PC-9 (cell line): Measurements from ENCODE around the gene ZMAT3. TPM values are rescaled to one million over a fixed set of nuclear protein-coding genes. Genes with fewer than 3 reads are reported as not detected.

Source experiments
- BruUV-seq: library from RNA; stranded (reverse); fragments of 400-500 nt; replicated peaks from 2 replicates; lab custom pipeline; 2021; lab: Mats Ljungman, UMichigan
- CTCF ChIA-PET: fragments of 300-600 bp; sonication (Branson Sonifier 250); formaldehyde crosslinking; loops from one replicate; lab custom pipeline; 2022; ENCODE audit warnings: antibody characterized with exemption; lab: Charles Lee
- POLR2A ChIA-PET: fragments of 300-600 bp; sonication (Branson Sonifier 250); formaldehyde crosslinking; loops from one replicate; lab custom pipeline; 2022; ENCODE audit warnings: antibody characterized with exemption; ENCODE audit not compliant: unreplicated experiment; lab: Charles Lee
- DNase-seq, 2 experiments: peaks; one replicate each; pipeline versions ENCODE4 v3.0.0 to v3.0.0-alpha.2; 2015 to 2022; ENCODE audit warnings: mixed read lengths in 1 of 2
- H2AFZ ChIP-seq: fragments of 200-600 bp; sonication (generic); 2 replicates; pipeline ENCODE4 v1.8.1; 2017; ENCODE audit warnings: antibody characterized with exemption
- H3F3A ChIP-seq: fragments of 200-600 bp; sonication (generic); 2 replicates; pipeline ENCODE4 v1.8.1; 2017; ENCODE audit warnings: antibody characterized with exemption, mild to moderate bottlenecking, low read depth; ENCODE audit not compliant: insufficient read depth
- H3K27ac ChIP-seq: fragments of 200-600 bp; sonication (generic); 2 replicates; pipeline ENCODE4 v1.6.1; 2016; ENCODE audit warnings: mixed run types
- H3K27me3 ChIP-seq: fragments of 200-600 bp; sonication (generic); 2 replicates; pipeline ENCODE4 v1.6.1; 2016; ENCODE audit warnings: low read depth, mixed run types; ENCODE audit not compliant: insufficient read depth
- H3K36me3 ChIP-seq: fragments of 200-600 bp; sonication (generic); 2 replicates; pipeline ENCODE4 v1.6.1; 2016; ENCODE audit warnings: low read depth, mixed run types
- H3K4me1 ChIP-seq: fragments of 200-600 bp; sonication (generic); replicated peaks from 2 replicates; pipeline ENCODE4 v1.6.1; 2016; ENCODE audit warnings: mixed run types; ENCODE audit not compliant: insufficient read depth
- H3K4me2 ChIP-seq: fragments of 200-600 bp; sonication (generic); 2 replicates; pipeline ENCODE4 v1.6.1; 2017; ENCODE audit warnings: mixed run types
- H3K4me3 ChIP-seq: fragments of 200-600 bp; sonication (generic); 2 replicates; pipeline ENCODE4 v1.6.1; 2016; ENCODE audit warnings: mixed run types
- H3K79me2 ChIP-seq: fragments of 200-600 bp; sonication (generic); 2 replicates; pipeline ENCODE4 v1.6.1; 2017; ENCODE audit warnings: low read depth, mixed run types
- H3K9me2 ChIP-seq: fragments of 200-600 bp; sonication (generic); 2 replicates; pipeline ENCODE4 v1.8.1; 2017; ENCODE audit warnings: mild to moderate bottlenecking; ENCODE audit not compliant: insufficient read depth
- H3K9me3 ChIP-seq: fragments of 200-600 bp; sonication (generic); 2 replicates; pipeline ENCODE4 v1.8.1; 2016; ENCODE audit warnings: low read depth; ENCODE audit not compliant: insufficient read depth
- H4K20me1 ChIP-seq: fragments of 200-600 bp; sonication (generic); 2 replicates; pipeline ENCODE4 v1.8.1; 2017; ENCODE audit not compliant: insufficient read depth
- CTCF ChIP-seq: fragments of 200-600 bp; sonication (generic); conservative IDR thresholded peaks from 2 replicates; pipeline ENCODE4 v1.6.1; 2017; ENCODE audit warnings: mixed run types, antibody characterized with exemption, mild to moderate bottlenecking, moderate library complexity
- EZH2 ChIP-seq: fragments of 200-600 bp; sonication (generic); IDR thresholded peaks from 2 replicates; pipeline ENCODE4 v1.8.0; 2017; ENCODE audit warnings: antibody characterized with exemption, low read depth
- intact Hi-C: fragments of 100-400 bp; cut with micrococcal nuclease; formaldehyde crosslinking; loops from one replicate; pipeline ENCODE4 v1.10.0; 2022; ENCODE audit not compliant: unreplicated experiment
- total RNA-seq: library from RNA; stranded (reverse); gene quantifications from 2 replicates; pipeline ENCODE4 v1.2.3, GENCODE V29; 2021

Gene ZMAT3
- total RNA-seq, 1 experiment from 2014 or later, result 5.9 TPM

- Histone ChIP-seq H3K4me1 (peaks cover 7% of the 10 kb centered on the region; the same call in 1 of the 2 replicates), H3K4me2 (peak overlapping the region; percentile 12; the same call in 1 of the 2 replicates), H3K27me3 (no peaks in the 10 kb centered on the region), H2AFZ (no peak overlapping the region), H3K79me2 (no peaks in the 10 kb centered on the region), H3K9me2 (no peaks in the 10 kb centered on the region; the same call in 1 of the 2 replicates), H3K9me3 (0 out of 2 replicates have a peak, but pooled peaks cover 2% of the 10 kb centered on the region), H3K36me3 (no peaks in the 10 kb centered on the region), H4K20me1 (no peaks in the 10 kb centered on the region), H3F3A (no peaks in the 10 kb centered on the region), H3K27ac (no peak overlapping the region), H3K4me3 (no peak overlapping the region)
- DNase-seq, result peak in 1 of 2 experiments; percentile 89
- intact Hi-C loops, result no loop called here
- ChIA-PET CTCF (interaction anchor here (0.9 kb wide), 1 partner anchor 39 kb away, joined by 3 read pairs; no protein-coding TSS in a partner anchor), POLR2A (no interaction called here)
- BruUV-seq, result no TSS peak
- TF ChIP-seq EZH2, result no peak
- TF ChIP-seq CTCF, result no peak
Measured at GRCh38 chr3:179029096-179029495, 42.5 kb downstream of the ZMAT3 start.

- Histone ChIP-seq H3K27me3 (no peaks in the 10 kb centered on the region), H3K4me1 (peaks cover 7% of the 10 kb centered on the region; the same call in 1 of the 2 replicates), H3K9me3 (no peaks in the 10 kb centered on the region), H2AFZ (no peak overlapping the region), H3K36me3 (no peaks in the 10 kb centered on the region), H4K20me1 (no peaks in the 10 kb centered on the region), H3K9me2 (no peaks in the 10 kb centered on the region), H3K4me3 (no peak overlapping the region), H3K4me2 (no peak overlapping the region), H3K79me2 (no peaks in the 10 kb centered on the region), H3F3A (no peaks in the 10 kb centered on the region), H3K27ac (no peak overlapping the region)
- no peak for DNase-seq
- CTCF ChIA-PET, result interaction anchor here (0.9 kb wide), 1 partner anchor 40 kb away, joined by 3 read pairs; no protein-coding TSS in a partner anchor
- BruUV-seq, result no TSS peak
- no peak for TF ChIP-seq CTCF
- no peak for TF ChIP-seq EZH2
- intact Hi-C loops, result no loop called here
- POLR2A ChIA-PET, result no interaction called here
Measured at GRCh38 chr3:179028408-179028807, 43.2 kb downstream of the ZMAT3 start.

GRCh38 chr3:179027326-179027900 lies 44.2 kb downstream of the ZMAT3 start:
- intact Hi-C loops, result no loop called here
- no peak for DNase-seq
- H3F3A ChIP-seq, result no peaks in the 10 kb centered on the region
- H2AFZ ChIP-seq, result no peak overlapping the region
- CTCF ChIA-PET, result interaction anchor here (0.6 kb wide), 2 partner anchors 113 to 294 kb away, joined by 3 read pairs; no protein-coding TSS in a partner anchor
- H3K79me2 ChIP-seq, result no peaks in the 10 kb centered on the region
- TF ChIP-seq EZH2 (no peak), CTCF (no peak)
- POLR2A ChIA-PET, result no interaction called here
- no peak overlapping the region for H3K4me3 ChIP-seq
- no peaks in the 10 kb centered on the region for H4K20me1 ChIP-seq
- H3K9me2 ChIP-seq, result no peaks in the 10 kb centered on the region
- H3K36me3 ChIP-seq, result no peaks in the 10 kb centered on the region
- H3K4me1 ChIP-seq, result peaks cover 7% of the 10 kb centered on the region; the same call in 1 of the 2 replicates
- no peaks in the 10 kb centered on the region for H3K27me3 ChIP-seq
- no peak overlapping the region for H3K27ac ChIP-seq
- no TSS peak for BruUV-seq
- no peak overlapping the region for H3K4me2 ChIP-seq
- H3K9me3 ChIP-seq, result no peaks in the 10 kb centered on the region
